AG04450 (cell line): Measurements from ENCODE around the gene ALDH3A2. TPM values are rescaled to one million over a fixed set of nuclear protein-coding genes. Genes with fewer than 3 reads are reported as not detected.

Experiments
- CTCF ChIA-PET: fragments of 300-600, 350-600 bp; formaldehyde crosslinking; extraction: SDS; loops from one replicate; lab custom pipeline; 2022; ENCODE audit warnings: antibody characterized with exemption, inconsistent platforms; lab: Charles Lee
- POLR2A ChIA-PET: fragments of 350-600 bp; formaldehyde crosslinking; extraction: SDS; loops from one replicate; lab custom pipeline; 2021; ENCODE audit warnings: antibody characterized with exemption, inconsistent platforms; lab: Yijun Ruan, JAX
- DNase-seq: peaks from one replicate; pipeline ENCODE4 v3.0.0-alpha.2; 2011; ENCODE audit warnings: low read depth, low spot score
- H3K27ac ChIP-seq: one replicate; pipeline ENCODE4 v1.5.1; 2012; ENCODE audit warnings: low read depth, low read length, control low read depth
- H3K27me3 ChIP-seq: one replicate; pipeline ENCODE4 v1.6.0; 2012; ENCODE audit warnings: low read length; ENCODE audit not compliant: control insufficient read depth, insufficient read depth
- H3K4me3 ChIP-seq: 2 replicates; pipeline ENCODE4 v1.5.1; 2011; ENCODE audit warnings: mild to moderate bottlenecking, low read depth, low read length, control low read depth
- H3K9me3 ChIP-seq: 2 replicates; pipeline ENCODE4 v1.5.1; 2012; ENCODE audit warnings: low read length; ENCODE audit not compliant: control insufficient read depth, insufficient read depth
- polyA plus RNA-seq: library from polyadenylated mRNA; depleted of rRNA; stranded (reverse); fragments of >200 nt; gene quantifications from 2 replicates; pipeline ENCODE4 v1.2.3, GENCODE V29; 2011
- TF ChIP-seq, protein P1 (sequence below): IDR thresholded peaks from 2 replicates; pipeline ENCODE4 v1.5.1; 2011; ENCODE audit warnings: low read depth, low read length, control low read depth, inconsistent platforms

The ALDH3A2 gene
- polyA plus RNA-seq, 1 experiment, result 13.4 TPM

GRCh38 chr17:19672009-19672750 is 23.6 kb downstream of the ALDH3A2 start:
- no peak overlapping the region for H3K4me3 ChIP-seq
- TF ChIP-seq, protein P1, sequence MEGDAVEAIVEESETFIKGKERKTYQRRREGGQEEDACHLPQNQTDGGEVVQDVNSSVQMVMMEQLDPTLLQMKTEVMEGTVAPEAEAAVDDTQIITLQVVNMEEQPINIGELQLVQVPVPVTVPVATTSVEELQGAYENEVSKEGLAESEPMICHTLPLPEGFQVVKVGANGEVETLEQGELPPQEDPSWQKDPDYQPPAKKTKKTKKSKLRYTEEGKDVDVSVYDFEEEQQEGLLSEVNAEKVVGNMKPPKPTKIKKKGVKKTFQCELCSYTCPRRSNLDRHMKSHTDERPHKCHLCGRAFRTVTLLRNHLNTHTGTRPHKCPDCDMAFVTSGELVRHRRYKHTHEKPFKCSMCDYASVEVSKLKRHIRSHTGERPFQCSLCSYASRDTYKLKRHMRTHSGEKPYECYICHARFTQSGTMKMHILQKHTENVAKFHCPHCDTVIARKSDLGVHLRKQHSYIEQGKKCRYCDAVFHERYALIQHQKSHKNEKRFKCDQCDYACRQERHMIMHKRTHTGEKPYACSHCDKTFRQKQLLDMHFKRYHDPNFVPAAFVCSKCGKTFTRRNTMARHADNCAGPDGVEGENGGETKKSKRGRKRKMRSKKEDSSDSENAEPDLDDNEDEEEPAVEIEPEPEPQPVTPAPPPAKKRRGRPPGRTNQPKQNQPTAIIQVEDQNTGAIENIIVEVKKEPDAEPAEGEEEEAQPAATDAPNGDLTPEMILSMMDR, result peak; percentile 51
- ChIA-PET CTCF (interaction anchor here (0.9 to 1.9 kb wide), 4 partner anchors 11 to 309 kb away, joined by 3 to 12 read pairs (median 4); no protein-coding TSS in a partner anchor), POLR2A (no interaction called here)
- no peaks in the 10 kb centered on the region for H3K27me3 ChIP-seq
- DNase-seq, result no peak
- H3K9me3 ChIP-seq, result no peaks in the 10 kb centered on the region
- no peak overlapping the region for H3K27ac ChIP-seq

DNA sequence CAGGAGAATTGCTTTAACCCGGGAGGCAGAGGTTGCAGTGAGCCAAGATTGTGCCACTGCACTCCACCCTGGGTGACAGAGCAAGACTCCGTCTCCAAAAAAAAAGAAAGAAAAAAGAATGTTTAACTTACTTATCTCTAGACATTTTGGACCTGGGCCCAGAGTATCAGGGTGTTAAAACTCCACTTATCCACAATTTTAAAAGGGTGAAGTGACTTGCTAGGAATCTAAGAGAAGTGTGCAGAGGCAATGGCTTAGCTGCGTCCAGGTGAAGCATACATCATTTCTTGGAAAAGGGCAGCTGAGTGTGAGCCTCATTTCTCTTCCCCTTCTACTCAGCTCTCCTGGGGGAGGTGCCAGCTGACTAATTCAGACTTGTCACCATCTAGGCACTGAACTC is 25.1 kb downstream of the ALDH3A2 start:
- CTCF ChIA-PET, result no interaction called here
- Histone ChIP-seq H3K27ac (no peak overlapping the region), H3K9me3 (no peaks in the 10 kb centered on the region), H3K27me3 (no peaks in the 10 kb centered on the region), H3K4me3 (no peak overlapping the region)
- DNase-seq, result no peak
- POLR2A ChIA-PET, result no interaction called here
- TF ChIP-seq, protein P1, result no peak

- CTCF ChIA-PET, result interaction anchor here (1.5 kb wide), 1 partner anchor 88 kb away, joined by 3 read pairs; no protein-coding TSS in a partner anchor
Observed at GRCh38 chr17:19676896-19677295, 28.3 kb downstream of the ALDH3A2 start.

DNA sequence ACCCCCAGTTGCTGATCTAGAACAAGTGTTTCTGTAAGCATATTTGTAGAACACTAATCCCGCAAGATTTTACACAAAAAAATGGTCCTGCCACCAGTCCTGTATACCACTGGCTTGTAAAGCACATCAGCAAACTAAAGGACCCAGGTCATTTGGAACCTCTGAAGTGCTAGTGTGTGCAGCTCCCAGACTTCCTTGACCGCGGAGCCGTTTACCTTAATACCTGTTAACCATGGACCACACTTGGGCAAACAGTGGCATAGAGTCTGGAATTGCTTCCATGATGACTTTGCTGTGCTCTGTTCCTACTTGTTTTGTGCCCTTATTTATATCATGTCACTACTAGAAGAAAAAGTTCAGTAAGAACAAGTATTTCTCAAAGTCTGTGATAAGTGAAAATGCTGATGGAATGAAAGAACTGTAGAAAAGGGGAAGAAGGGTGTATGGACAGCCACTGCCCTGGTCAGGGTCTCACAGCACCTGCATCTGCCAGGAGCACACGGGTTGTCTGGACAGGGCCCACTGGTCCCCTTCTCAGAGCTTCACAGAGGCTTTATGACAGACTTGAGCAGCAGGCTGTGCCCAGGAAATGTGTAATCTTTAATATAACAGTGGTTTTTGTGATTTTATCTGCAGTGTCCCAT is 29.3 kb downstream of the ALDH3A2 start:
- DNase-seq, result no peak
- H3K9me3 ChIP-seq, result no peaks in the 10 kb centered on the region
- TF ChIP-seq, protein P1, result no peak
- ChIA-PET CTCF (interaction anchor here (1.5 kb wide), 1 partner anchor 87 kb away, joined by 3 read pairs; no protein-coding TSS in a partner anchor), POLR2A (no interaction called here)
- no peak overlapping the region for H3K27ac ChIP-seq
- no peaks in the 10 kb centered on the region for H3K27me3 ChIP-seq
- no peak overlapping the region for H3K4me3 ChIP-seq

More at GRCh38 chr17:19676896-19677295, 28.3 kb downstream of the ALDH3A2 start:
- TF ChIP-seq, protein P1, result no peak
- Histone ChIP-seq H3K27ac (no peak overlapping the region), H3K9me3 (no peaks in the 10 kb centered on the region), H3K4me3 (no peak overlapping the region), H3K27me3 (no peaks in the 10 kb centered on the region)
- POLR2A ChIA-PET, result no interaction called here
- no peak for DNase-seq
